ENCODE results near the gene POLDIP2. TPM values are rescaled to one million over a fixed set of nuclear protein-coding genes. Genes with fewer than 3 reads are reported as not detected.

POLDIP2 gene
- polyA plus RNA-seq (2011; rRNA removed) (106 and 141 TPM in 2 replicates), polyA minus RNA-seq (2011; rRNA and poly(A)+ RNA removed) (54.5 and 82.7 TPM in 2 replicates)

GRCh38 chr17:28357061-28357900 is at the start of gene POLDIP2:
TSS of gene POLDIP2 (minus strand) at chr17:28357527. CDS start at chr17:28357448, 79 bp downstream.
- Histone ChIP-seq H3K36me3 (ENCODE audit: control insufficient read depth, insufficient read depth, low read length) (peaks cover 24% of the 10 kb centered on the region), H3K4me3 (ENCODE audit: low read depth, low read length) (peak within 1 kb of the TSS; percentile 93), H3K27me3 (ENCODE audit: control insufficient read depth, insufficient read depth, low read length) (no peaks in the 10 kb centered on the region)
- TF ChIP-seq CTCF (IDR thresholded peaks at IDR 0.05; ENCODE audit: insufficient read depth, low read depth, low read length) = no peak
- DNase-seq (ENCODE audit: low read depth) = peak; percentile 57
- CTCF ChIA-PET = interaction anchor here (0.6 to 1.4 kb wide), 5 partner anchors 10 to 562 kb away, joined by 3 to 5 read pairs (median 4); partner anchors contain the start of gene VTN
- POLR2A ChIA-PET = interaction anchor here (0.6 to 1.2 kb wide), 5 partner anchors 10 to 556 kb away, joined by 3 to 5 read pairs (median 3); partner anchors contain the start of gene TNFAIP1

- peaks cover 3% of the 10 kb centered on the region; the same call in 1 of the 2 replicates for H3K36me3 ChIP-seq (ENCODE audit: control insufficient read depth, insufficient read depth, low read length)
- no peak for DNase-seq (ENCODE audit: low read depth)
- no peak for TF ChIP-seq CTCF (IDR thresholded peaks at IDR 0.05; ENCODE audit: insufficient read depth, low read depth, low read length)
- ChIA-PET CTCF (interaction anchor here (0.6 to 3.2 kb wide), 2 partner anchors 10 to 11 kb away, joined by 4 to 16 read pairs; no protein-coding TSS in a partner anchor), POLR2A (interaction anchor here (0.5 kb wide), 1 partner anchor 828 kb away, joined by 3 read pairs; no protein-coding TSS in a partner anchor)
- peak overlapping the region; percentile 77 for H3K4me3 ChIP-seq (ENCODE audit: low read depth, low read length)
- H3K27me3 ChIP-seq (ENCODE audit: control insufficient read depth, insufficient read depth, low read length) = no peaks in the 10 kb centered on the region; the same call in 1 of the 2 replicates
Observed at GRCh38 chr17:28406473-28406814, 49.1 kb upstream of the POLDIP2 start.

- no peak; the same call in 1 of the 2 replicates for TF ChIP-seq CTCF (IDR thresholded peaks at IDR 0.05; ENCODE audit: insufficient read depth, low read depth, low read length)
- no peak for DNase-seq (ENCODE audit: low read depth)
- POLR2A ChIA-PET = no interaction called here
- CTCF ChIA-PET = interaction anchor here (0.6 to 3.2 kb wide), 3 partner anchors 11 to 600 kb away, joined by 3 to 16 read pairs (median 4); no protein-coding TSS in a partner anchor
- no peaks in the 10 kb centered on the region; the same call in 1 of the 2 replicates for H3K27me3 ChIP-seq (ENCODE audit: control insufficient read depth, insufficient read depth, low read length)
- H3K4me3 ChIP-seq (ENCODE audit: low read depth, low read length) = peak within 1 kb of the TSS; percentile 77
- H3K36me3 ChIP-seq (ENCODE audit: control insufficient read depth, insufficient read depth, low read length) = peaks cover 3% of the 10 kb centered on the region; the same call in 1 of the 2 replicates
Observed at GRCh38 chr17:28405632-28406472, 48.5 kb upstream of the POLDIP2 start, which contains the start of gene SLC46A1. TSS of gene SLC46A1 (minus strand) at chr17:28406212. CDS start at chr17:28406114, 98 bp downstream.

- POLR2A ChIA-PET = no interaction called here
- Histone ChIP-seq H3K36me3 (ENCODE audit: control insufficient read depth, insufficient read depth, low read length) (peaks cover 3% of the 10 kb centered on the region), H3K4me3 (ENCODE audit: low read depth, low read length) (peak overlapping the region; percentile 77), H3K27me3 (ENCODE audit: control insufficient read depth, insufficient read depth, low read length) (no peaks in the 10 kb centered on the region; the same call in 1 of the 2 replicates)
- TF ChIP-seq CTCF (IDR thresholded peaks at IDR 0.05; ENCODE audit: insufficient read depth, low read depth, low read length) = 0 out of 2 replicates have a peak, but pooled peaks have one; percentile 5
- DNase-seq (ENCODE audit: low read depth) = no peak
- CTCF ChIA-PET = interaction anchor here (1.3 to 3.2 kb wide), 2 partner anchors 12 to 599 kb away, joined by 3 to 16 read pairs; no protein-coding TSS in a partner anchor
Observed at GRCh38 chr17:28404812-28405570, 47.7 kb upstream of the POLDIP2 start.
